Psoas muscle (tissue), 8 donors: Measurements from ENCODE around the gene SYNPR. TPM values are rescaled to one million over a fixed set of nuclear protein-coding genes. Genes with fewer than 3 reads are reported as not detected.

Source experiments
- ATAC-seq, 4 donors: fragments of 200-7000 bp; cut with Tn5 transposase; one replicate each; pipeline ENCODE4 v1.9.1; 2020; ENCODE audit warnings: moderate library complexity in 3 of 4, mild to moderate bottlenecking in 2 of 4
- DNase-seq, 2 donors: peaks; one replicate each; pipeline ENCODE4 v3.0.0-alpha.2; 2020
- H3K27ac ChIP-seq: fragments of 200-600 bp; one replicate; pipeline ENCODE4 v1.8.0; 2022
- H3K27me3 ChIP-seq, 3 donors: fragments of 200-600 bp in 1 of 3; one replicate each; pipeline versions ENCODE4 v1.6.1 to v1.8.0; 2013 to 2022; ENCODE audit warnings: low read length in 2 of 3, mild to moderate bottlenecking in 2 of 3, moderate library complexity in 1 of 3; ENCODE audit not compliant: insufficient read depth in 3 of 3
- H3K36me3 ChIP-seq, 2 donors: fragments of 200-600 bp in 1 of 2; one replicate each; pipeline versions ENCODE4 v1.6.1 to v1.8.0; 2013 to 2022; ENCODE audit warnings: low read depth in 1 of 2, mild to moderate bottlenecking in 1 of 2, moderate library complexity in 1 of 2; ENCODE audit not compliant: insufficient read depth in 1 of 2
- H3K4me1 ChIP-seq: fragments of 200-600 bp; one replicate; pipeline ENCODE4 v1.8.0; 2022
- H3K4me3 ChIP-seq: fragments of 200-600 bp; one replicate; pipeline ENCODE4 v1.8.0; 2022; ENCODE audit warnings: mild to moderate bottlenecking
- H3K9me3 ChIP-seq: fragments of 200-600 bp; one replicate; pipeline ENCODE4 v1.8.0; 2022
- WGBS, 3 donors: extraction: QIAGEN DNeasy Blood & Tissue Kit; methylation state at CpG; one replicate each; pipeline versions ENCODE4 v1.1.6 to v1.1.7; 2013; 5-methylcytosine and 5-hydroxymethylcytosine counted together
- intact Hi-C, 2 donors: fragments of 100-400 bp; cut with DNase I; formaldehyde crosslinking; loops; one replicate each; pipeline versions ENCODE4 v1.11.0 to v1.14.2; 2022
- polyA plus RNA-seq, 3 donors: library from polyadenylated mRNA; stranded (reverse); fragments of 200-250 nt; gene quantifications; one replicate each; pipeline ENCODE4 v1.2.3, GENCODE V29; 2013
- total RNA-seq, 4 donors: library from RNA; stranded (reverse); fragmentation: NEBNext Ultra II Directional in 2 of 4; extraction: Animal tissue kit (Norgen Biotek cat#: 25700) in 2 of 4; gene quantifications; one replicate each; pipeline versions ENCODE4 v1.2.1 to v1.2.4, GENCODE V29; 2021 to 2023
- TF ChIP-seq, protein P1 (sequence below): fragments of 200-600 bp; IDR thresholded peaks from one replicate; pipeline ENCODE4 v1.8.0; 2022; ENCODE audit warnings: antibody characterized with exemption
- donor health status: healthy with polysubstance abuse.
- donor health status: DM: no; HTN: no; CAD: no; lungs with moderate emphysema.
- donor health status: Bipolar disorder and iron deficiency.
- donor health status: healthy.
- donor health status: DM: yes; HTN: yes; CAD: no.
- donor health status: DM: no; HTN: no; CAD: no.
- donor health status: DM: no; HTN: no; CAD: no.
- donor health status: DM: yes; HTN: yes; CAD: no.

The SYNPR gene
- total and polyA plus RNA-seq, 7 donors: 0.03 TPM; not detected in 6

DNA sequence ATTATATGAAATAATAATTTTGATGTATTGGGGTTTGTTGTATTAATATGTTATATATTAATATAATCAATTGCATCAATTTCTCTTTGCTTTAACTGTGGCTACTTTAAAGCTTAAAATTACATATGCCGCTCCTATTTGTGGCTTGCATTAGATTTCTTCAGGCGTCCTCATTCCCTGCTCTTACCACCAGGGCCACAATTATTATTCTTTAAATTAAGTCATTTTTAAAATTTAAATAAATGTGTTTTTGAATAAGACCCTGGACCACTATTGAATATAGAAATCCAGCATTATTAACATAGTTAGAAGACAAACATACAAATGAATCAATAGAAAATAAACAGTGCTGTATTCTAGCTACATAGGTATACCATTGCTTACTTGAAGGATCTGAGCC, 318.9 kb downstream of the SYNPR start:
- no peak for DNase-seq
- no peaks in the 10 kb centered on the region for H3K27me3 ChIP-seq
- H3K27ac ChIP-seq: no peak overlapping the region
- H3K36me3 ChIP-seq: no peaks in the 10 kb centered on the region
- TF ChIP-seq, protein P1, sequence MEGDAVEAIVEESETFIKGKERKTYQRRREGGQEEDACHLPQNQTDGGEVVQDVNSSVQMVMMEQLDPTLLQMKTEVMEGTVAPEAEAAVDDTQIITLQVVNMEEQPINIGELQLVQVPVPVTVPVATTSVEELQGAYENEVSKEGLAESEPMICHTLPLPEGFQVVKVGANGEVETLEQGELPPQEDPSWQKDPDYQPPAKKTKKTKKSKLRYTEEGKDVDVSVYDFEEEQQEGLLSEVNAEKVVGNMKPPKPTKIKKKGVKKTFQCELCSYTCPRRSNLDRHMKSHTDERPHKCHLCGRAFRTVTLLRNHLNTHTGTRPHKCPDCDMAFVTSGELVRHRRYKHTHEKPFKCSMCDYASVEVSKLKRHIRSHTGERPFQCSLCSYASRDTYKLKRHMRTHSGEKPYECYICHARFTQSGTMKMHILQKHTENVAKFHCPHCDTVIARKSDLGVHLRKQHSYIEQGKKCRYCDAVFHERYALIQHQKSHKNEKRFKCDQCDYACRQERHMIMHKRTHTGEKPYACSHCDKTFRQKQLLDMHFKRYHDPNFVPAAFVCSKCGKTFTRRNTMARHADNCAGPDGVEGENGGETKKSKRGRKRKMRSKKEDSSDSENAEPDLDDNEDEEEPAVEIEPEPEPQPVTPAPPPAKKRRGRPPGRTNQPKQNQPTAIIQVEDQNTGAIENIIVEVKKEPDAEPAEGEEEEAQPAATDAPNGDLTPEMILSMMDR: no peak
- no peaks in the 10 kb centered on the region for H3K9me3 ChIP-seq
- H3K4me1 ChIP-seq: no peaks in the 10 kb centered on the region
- intact Hi-C loops: no loop called here
- 59 to 88% (median 85%) methylated on average over 2 of the region's 2 CpGs for WGBS, 3 donors
- H3K4me3 ChIP-seq: no peak overlapping the region
- ATAC-seq: no peak

DNA sequence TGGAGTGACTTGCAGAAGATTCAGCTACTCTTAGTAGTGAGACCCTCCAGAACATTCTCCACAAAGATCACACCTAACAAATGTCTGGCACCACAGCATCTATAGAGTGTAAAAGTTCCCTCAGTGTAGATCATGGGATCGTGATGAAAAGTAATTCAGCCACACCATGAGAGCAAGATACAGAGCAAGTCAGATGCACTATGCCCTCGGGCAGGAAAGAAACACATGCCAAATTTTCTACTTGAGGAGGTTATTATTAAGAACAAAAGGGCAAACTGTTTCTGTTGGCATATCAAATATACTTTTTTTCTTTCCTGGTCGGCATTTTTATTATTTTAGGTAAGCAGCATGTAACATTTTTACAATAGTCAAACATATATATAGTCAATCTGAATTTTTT, 329.6 kb downstream of the SYNPR start:
- Histone ChIP-seq H3K27me3 (no peaks in the 10 kb centered on the region), H3K27ac (no peak overlapping the region), H3K4me1 (no peaks in the 10 kb centered on the region), H3K36me3 (no peaks in the 10 kb centered on the region), H3K9me3 (no peaks in the 10 kb centered on the region), H3K4me3 (no peak overlapping the region)
- TF ChIP-seq, protein P1: no peak
- DNase-seq (no peak), ATAC-seq (no peak)
- 60 to 76% (median 75%) methylated on average over 3 of the region's 3 CpGs for WGBS, 3 donors
- intact Hi-C loops: loop anchor here in 1 of 2 donors (5.0 kb wide), 1 partner anchor 700 kb away; no protein-coding TSS in a partner anchor

DNA sequence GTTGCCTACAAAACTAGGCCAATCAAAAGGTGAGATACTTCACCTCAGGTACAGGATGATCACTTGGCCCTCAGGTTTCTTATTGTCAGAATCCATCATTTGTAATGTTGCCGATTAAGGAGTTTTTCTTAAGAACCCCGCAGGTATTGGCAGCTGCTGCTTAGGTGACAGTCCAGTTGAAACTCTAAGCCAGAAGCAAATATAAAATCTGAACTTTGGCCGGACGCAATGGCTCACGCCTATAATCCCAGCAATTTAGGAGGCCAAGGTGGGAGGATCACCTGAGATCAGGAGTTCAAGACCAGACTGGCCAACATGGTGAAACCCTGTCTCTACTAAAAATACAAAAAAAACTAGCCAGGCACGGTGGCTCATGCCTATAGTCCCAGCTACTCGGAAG, 331.3 kb downstream of the SYNPR start:
- Histone ChIP-seq H3K4me1 (no peaks in the 10 kb centered on the region), H3K36me3 (no peaks in the 10 kb centered on the region), H3K27ac (no peak overlapping the region), H3K4me3 (no peak overlapping the region), H3K27me3 (no peaks in the 10 kb centered on the region), H3K9me3 (no peaks in the 10 kb centered on the region)
- ATAC-seq (no peak), DNase-seq (no peak)
- TF ChIP-seq, protein P1: no peak
- 84 to 88% (median 88%) methylated on average over 7 of the region's 7 CpGs for WGBS, 3 donors
- intact Hi-C loops: loop anchor here in 1 of 2 donors (5.0 kb wide), 1 partner anchor 698 kb away; no protein-coding TSS in a partner anchor

DNA sequence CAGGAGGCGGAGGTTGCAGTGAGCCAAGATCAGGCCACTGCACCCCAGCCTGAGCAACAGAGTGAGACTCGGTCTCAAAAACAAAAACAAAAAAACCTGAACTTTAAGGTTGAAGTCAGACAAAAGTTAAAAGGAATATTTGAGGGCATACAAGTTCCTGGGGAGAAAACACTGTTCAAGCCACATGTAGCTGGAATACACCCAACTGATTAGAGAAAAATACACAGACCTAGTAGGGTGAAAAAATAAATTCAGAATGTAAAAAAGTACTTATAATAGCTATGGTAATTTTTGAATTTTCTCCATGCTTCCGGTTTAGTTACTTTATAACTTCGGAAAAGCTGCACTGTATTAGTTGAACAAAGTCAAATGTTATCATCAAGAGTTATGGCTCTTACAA, 331.7 kb downstream of the SYNPR start:
- TF ChIP-seq, protein P1: no peak
- intact Hi-C loops: loop anchor here in 1 of 2 donors (5.0 kb wide), 1 partner anchor 697 kb away; no protein-coding TSS in a partner anchor
- Histone ChIP-seq H3K27me3 (no peaks in the 10 kb centered on the region), H3K36me3 (no peaks in the 10 kb centered on the region), H3K4me3 (no peak overlapping the region), H3K27ac (no peak overlapping the region), H3K9me3 (no peaks in the 10 kb centered on the region), H3K4me1 (no peaks in the 10 kb centered on the region)
- DNase-seq: no peak
- 87 to 92% (median 88%) methylated on average over 4 of the region's 4 CpGs for WGBS, 3 donors
- no peak for ATAC-seq

DNA sequence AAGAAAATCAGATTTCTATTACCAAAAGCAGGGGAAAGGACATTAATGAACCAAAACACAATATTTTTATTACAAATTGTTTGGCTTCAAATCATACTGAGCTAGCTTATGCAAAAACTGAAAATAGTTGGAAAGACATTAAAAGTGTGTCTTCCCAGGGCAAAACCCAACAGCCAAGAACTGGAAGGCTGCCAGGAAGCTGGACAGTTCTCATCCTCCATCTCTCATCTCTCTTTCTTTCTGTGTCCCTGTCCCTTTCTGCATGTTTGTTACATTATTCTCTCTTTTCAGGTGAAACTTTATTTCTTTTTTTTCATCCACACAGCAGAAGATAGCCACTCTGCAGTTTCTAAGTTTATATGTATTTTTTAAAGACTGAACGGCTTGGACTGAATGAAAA, 333.3 kb downstream of the SYNPR start:
- H3K4me1 ChIP-seq: no peaks in the 10 kb centered on the region
- H3K36me3 ChIP-seq: no peaks in the 10 kb centered on the region
- H3K27me3 ChIP-seq: no peaks in the 10 kb centered on the region
- no peak for DNase-seq
- no peak overlapping the region for H3K4me3 ChIP-seq
- no peak overlapping the region for H3K27ac ChIP-seq
- WGBS, 3 donors: 85 to 92% (median 89%) methylated on average over 1 of the region's 1 CpG
- no peaks in the 10 kb centered on the region for H3K9me3 ChIP-seq
- intact Hi-C loops: no loop called here
- TF ChIP-seq, protein P1: no peak
- no peak for ATAC-seq
